ENCODE results near the gene ENKD1. TPM values are rescaled to one million over a fixed set of nuclear protein-coding genes. Genes with fewer than 3 reads are reported as not detected.

The ENKD1 gene
- total RNA-seq, 2 donors from 2014 or later, result 9.2 to 12.3 TPM

DNA sequence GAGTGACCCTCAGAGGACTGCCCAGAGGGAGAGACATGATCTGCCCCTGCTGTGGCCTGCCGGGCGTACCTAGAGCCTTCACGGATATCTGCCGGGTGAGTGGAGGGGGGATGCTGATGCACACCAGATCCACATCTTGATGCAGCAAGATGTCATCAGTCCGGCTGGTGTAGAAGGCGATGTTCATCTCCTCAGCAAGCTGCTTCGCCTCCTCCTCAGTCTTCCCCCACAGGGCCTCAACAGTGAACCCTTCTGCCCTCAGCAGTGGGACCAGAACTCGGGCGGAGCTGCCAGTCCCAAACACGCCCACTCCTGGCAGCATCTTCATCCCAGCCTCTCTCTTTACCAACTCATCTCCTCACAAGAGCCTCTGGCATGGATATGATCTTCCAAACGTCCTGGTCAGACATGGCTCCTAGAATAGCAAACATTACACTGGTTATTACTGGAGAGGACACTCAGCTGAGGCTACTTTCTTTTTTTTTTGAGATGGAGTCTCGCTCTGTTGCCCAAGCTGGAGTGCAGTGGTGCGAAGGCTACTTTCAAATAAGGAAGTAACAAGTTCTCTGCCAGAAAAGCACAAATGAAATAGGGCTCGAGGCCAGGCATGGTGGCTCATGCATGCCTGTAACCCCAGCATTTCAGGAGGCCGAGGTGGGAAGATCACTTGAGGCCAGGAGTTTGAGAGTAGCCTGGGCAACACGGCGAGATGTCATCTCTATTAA is 19.0 kb upstream of the ENKD1 start:
- Histone ChIP-seq H3K27me3 (no peaks in the 10 kb centered on the region), H3K4me3 (no peak overlapping the region), H3K4me1 (peaks cover 0 to 7% of the 10 kb centered on the region in 2 donors), H3K27ac (peak overlapping the region; percentile 12 to 25), H3K36me3 (peaks cover 4% of the 10 kb centered on the region), H3K9me3 (no peaks in the 10 kb centered on the region)
- no peak for DNase-seq (ENCODE audit: low spot score)
- TF ChIP-seq, protein P1, sequence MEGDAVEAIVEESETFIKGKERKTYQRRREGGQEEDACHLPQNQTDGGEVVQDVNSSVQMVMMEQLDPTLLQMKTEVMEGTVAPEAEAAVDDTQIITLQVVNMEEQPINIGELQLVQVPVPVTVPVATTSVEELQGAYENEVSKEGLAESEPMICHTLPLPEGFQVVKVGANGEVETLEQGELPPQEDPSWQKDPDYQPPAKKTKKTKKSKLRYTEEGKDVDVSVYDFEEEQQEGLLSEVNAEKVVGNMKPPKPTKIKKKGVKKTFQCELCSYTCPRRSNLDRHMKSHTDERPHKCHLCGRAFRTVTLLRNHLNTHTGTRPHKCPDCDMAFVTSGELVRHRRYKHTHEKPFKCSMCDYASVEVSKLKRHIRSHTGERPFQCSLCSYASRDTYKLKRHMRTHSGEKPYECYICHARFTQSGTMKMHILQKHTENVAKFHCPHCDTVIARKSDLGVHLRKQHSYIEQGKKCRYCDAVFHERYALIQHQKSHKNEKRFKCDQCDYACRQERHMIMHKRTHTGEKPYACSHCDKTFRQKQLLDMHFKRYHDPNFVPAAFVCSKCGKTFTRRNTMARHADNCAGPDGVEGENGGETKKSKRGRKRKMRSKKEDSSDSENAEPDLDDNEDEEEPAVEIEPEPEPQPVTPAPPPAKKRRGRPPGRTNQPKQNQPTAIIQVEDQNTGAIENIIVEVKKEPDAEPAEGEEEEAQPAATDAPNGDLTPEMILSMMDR (IDR thresholded peaks at IDR 0.05), result no peak

DNA sequence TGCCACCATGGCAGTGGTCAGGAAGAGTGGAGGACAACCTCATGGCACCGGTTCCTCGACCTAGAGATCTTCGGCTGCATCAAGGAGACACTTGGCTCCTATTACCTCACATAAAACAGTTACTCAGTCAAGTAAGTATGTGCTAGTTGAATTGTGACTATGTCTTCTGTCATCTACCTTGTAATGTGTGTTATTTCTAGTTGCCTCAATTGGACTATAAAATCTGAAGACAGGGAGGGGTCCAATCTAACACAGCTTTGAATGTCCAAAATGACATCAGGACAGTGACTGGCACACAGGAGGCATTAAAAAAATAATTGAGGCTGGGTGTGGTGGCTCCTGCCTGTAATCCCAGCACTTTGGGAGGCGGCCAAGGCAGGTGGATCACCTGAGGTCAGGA is 17.2 kb upstream of the ENKD1 start:
- Histone ChIP-seq H3K36me3 (peaks cover 4% of the 10 kb centered on the region), H3K27ac (no peak overlapping the region), H3K27me3 (no peaks in the 10 kb centered on the region), H3K4me3 (no peak overlapping the region), H3K4me1 (peaks cover 0 to 7% of the 10 kb centered on the region in 2 donors), H3K9me3 (no peaks in the 10 kb centered on the region)
- TF ChIP-seq, protein P1 (IDR thresholded peaks at IDR 0.05), result no peak
- no peak for DNase-seq (ENCODE audit: low spot score)

DNA sequence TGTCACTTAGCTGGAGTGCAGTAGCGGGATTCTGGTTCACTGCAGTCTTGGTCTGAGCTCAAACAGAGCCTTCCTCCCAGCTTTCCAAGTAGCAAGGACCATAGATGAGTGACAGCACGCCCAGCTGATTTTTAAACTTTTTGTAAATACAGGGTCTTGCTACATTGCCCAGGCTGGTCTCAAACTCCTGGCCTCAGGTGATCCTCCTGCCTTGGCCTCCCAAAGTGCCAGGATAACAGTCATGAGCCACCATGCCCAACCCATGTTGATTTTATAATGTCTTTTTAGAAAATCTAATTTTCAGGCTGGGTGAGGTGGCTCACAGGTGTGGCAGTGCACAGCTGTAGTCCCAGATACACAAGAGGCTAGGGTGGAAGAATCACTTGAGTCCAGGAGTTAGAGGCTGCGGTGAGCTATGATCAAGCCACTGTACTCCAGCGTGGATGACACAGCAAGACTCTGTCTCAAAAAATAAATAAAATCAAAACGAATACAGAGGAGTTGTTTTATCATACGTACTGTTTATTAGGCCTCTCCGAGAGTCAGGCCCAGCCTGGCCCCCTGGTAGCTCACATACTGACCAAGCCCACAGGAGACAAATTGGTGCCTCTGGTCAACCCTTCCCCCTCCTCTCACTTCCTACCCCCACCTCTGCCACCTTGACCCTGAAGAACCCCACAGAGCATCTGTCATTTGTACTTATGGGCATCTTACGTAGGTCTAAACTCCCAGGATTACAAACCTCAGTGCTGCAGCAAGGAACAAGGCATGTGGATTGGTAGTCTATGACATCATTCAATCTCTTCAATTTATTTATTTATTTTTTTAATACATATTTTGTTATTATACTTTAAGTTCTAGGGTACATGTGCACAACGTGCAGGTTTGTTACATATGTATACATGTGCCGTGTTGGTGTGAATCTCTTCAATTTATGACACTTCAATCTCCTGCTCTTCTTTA is 13.7 kb upstream of the ENKD1 start:
- DNase-seq (ENCODE audit: low spot score), result no peak
- H3K4me1 ChIP-seq, result peaks cover 0 to 1% of the 10 kb centered on the region in 2 donors
- no peak overlapping the region for H3K4me3 ChIP-seq
- TF ChIP-seq, protein P1 (IDR thresholded peaks at IDR 0.05), result no peak
- no peaks in the 10 kb centered on the region for H3K27me3 ChIP-seq
- H3K27ac ChIP-seq, result no peak overlapping the region
- peaks cover 4% of the 10 kb centered on the region for H3K36me3 ChIP-seq
- H3K9me3 ChIP-seq, result no peaks in the 10 kb centered on the region

DNA sequence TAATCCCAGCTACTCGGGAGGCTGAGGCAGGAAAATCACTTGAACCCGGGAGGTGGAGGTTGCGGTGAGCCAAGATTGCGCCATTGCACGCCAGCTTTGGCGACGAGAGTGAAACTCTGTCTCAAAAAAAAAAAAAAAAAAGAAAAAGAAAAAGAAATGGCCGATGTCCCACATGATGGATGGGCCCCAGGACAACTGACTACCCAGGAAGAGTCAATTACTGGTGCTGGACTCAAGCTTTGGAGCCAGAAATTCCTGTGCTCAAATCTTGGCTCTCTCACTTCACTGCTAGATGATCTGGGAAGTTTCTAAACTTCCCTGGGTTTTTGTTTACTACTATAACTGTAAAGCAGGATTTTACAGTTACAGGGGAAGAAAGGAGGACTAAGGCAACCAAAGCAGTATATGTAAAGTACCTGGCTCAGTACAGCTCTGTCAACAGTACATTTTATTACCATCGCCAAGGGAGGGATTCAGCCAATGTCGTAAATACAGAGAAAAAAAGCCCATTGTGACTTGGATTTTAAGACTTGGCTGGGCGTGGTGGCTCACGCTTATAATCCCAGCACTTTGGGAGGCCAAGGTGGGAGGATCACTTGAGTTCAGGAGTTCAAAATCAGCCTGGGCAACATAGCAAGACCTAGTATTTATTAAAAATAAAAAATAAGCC is 11.9 kb upstream of the ENKD1 start:
- Histone ChIP-seq H3K4me3 (no peak overlapping the region), H3K36me3 (peaks cover under 1% of the 10 kb centered on the region), H3K27ac (no peak overlapping the region), H3K4me1 (peaks cover 0 to 14% of the 10 kb centered on the region in 2 donors), H3K9me3 (no peaks in the 10 kb centered on the region), H3K27me3 (no peaks in the 10 kb centered on the region)
- no peak for DNase-seq (ENCODE audit: low spot score)
- TF ChIP-seq, protein P1 (IDR thresholded peaks at IDR 0.05), result no peak

DNA sequence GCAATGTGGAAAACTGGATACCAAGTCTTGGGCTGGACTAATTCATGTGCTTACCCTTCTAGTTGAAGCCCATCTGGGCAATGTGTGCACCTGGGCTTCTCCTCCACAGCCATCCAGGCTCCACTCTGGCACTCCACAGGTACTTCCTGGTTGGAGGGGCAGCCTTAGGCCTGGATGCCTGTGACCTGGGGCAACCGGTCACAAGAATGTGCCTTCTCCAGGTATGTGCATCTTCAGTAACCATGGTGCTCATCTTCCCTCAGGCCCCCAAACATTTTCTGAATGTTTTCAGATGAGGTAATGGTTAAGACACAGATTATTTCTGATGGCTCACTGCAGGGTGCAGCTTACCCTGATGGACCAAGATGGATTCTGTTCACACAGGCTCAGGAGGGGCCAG is 11.2 kb upstream of the ENKD1 start:
- TF ChIP-seq, protein P1 (IDR thresholded peaks at IDR 0.05), result no peak

More for the DNA sequence above, 11.2 kb upstream of the ENKD1 start:
- H3K27me3 ChIP-seq, result no peaks in the 10 kb centered on the region
- no peak for DNase-seq (ENCODE audit: low spot score)
- no peaks in the 10 kb centered on the region for H3K9me3 ChIP-seq
- no peaks in the 10 kb centered on the region for H3K36me3 ChIP-seq
- peaks cover 0 to 22% of the 10 kb centered on the region in 2 donors for H3K4me1 ChIP-seq
- no peak overlapping the region for H3K4me3 ChIP-seq
- H3K27ac ChIP-seq, result no peak overlapping the region
